Activated CD8-positive, alpha-beta T cell treated with anti-CD3 and anti-CD28 coated beads, Interleukin-2, amount 10 ng/mL, durations not matched to agents 7 days and 5 days (primary cell): ENCODE measurements around the gene NEK8. TPM values are rescaled to one million over a fixed set of nuclear protein-coding genes. Genes with fewer than 3 reads are reported as not detected.
"Not testable (repeated sequence)": the region's sequence is repeated elsewhere in the genome, so short reads cannot be mapped to it uniquely, and the experiment has no call there.

Source experiments
- ATAC-seq: fragments of 150-1000 bp; cut with Tn5 transposase; one replicate; pipeline ENCODE4 v1.10.0; 2021; ENCODE audit warnings: moderate library complexity
- CTCF ChIA-PET: fragments of 350-600 bp; sonication (Branson Sonifier 250); formaldehyde crosslinking; loops from one replicate; lab custom pipeline; 2021; ENCODE audit warnings: antibody characterized with exemption; lab: Charles Lee
- POLR2A ChIA-PET: fragments of 350-600 bp; sonication (Branson Sonifier 250); formaldehyde crosslinking; loops from one replicate; lab custom pipeline; 2021; ENCODE audit warnings: antibody characterized with exemption; lab: Charles Lee
- DNase-seq: peaks from one replicate; pipeline ENCODE4 v3.0.0-alpha.2; 2020
- H3K27ac Mint-ChIP-seq: one replicate; pipeline ENCODE4 v1.8.0; 2021; ENCODE audit warnings: mild to moderate bottlenecking, mixed read lengths
- H3K27me3 Mint-ChIP-seq: one replicate; pipeline ENCODE4 v1.8.0; 2021; ENCODE audit warnings: low read depth, mixed read lengths
- H3K36me3 Mint-ChIP-seq: one replicate; pipeline ENCODE4 v1.8.0; 2021; ENCODE audit warnings: low read depth, mixed read lengths
- H3K4me1 Mint-ChIP-seq: one replicate; pipeline ENCODE4 v1.8.0; 2021; ENCODE audit warnings: low read depth, mixed read lengths
- H3K4me3 Mint-ChIP-seq: one replicate; pipeline ENCODE4 v1.8.0; 2021; ENCODE audit warnings: mild to moderate bottlenecking, mixed read lengths
- H3K9me3 Mint-ChIP-seq: one replicate; pipeline ENCODE4 v1.8.0; 2022; ENCODE audit warnings: mixed read lengths; ENCODE audit not compliant: insufficient read depth
- total RNA-seq, 2 experiments: library from RNA; stranded (reverse); gene quantifications; one replicate each; pipeline ENCODE4 v1.2.3, GENCODE V29; 2021

The NEK8 gene
- total RNA-seq, 2 experiments from 2014 or later: 4.8 to 5.0 TPM

DNA sequence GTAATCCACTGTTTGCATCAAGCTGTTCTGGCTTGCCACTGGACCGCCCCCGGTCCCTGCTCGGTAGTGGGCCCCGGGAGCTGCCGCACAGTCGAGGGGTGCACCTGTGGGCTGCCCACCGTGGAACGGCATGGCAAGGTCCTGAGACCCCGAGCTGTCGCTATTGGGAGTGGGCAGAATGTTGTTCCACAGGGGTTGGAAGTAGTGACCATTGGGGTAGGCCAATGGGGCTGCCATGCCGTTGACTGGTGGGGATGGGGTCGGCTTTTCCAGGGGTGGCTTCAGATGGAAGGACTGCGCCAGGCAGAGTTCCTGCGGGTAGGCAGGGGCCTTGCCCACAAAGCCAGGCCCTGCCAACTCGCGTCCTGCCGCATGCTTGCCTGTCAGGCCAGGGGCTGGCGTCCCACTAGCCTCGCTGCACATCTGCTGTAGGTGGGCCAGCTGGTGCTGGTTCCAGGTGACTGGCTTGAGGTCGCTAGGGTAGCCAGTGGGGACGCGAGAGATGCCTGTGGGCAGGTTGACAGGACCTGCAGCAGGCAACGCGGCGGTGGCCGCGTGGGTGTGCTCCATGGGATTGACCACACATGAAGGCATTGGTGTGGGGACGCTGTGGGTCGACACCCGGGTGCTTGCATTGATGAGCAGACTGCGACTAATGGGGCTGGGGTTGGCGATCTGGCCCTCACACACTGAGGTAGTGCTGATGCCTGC lies 30.0 kb downstream of the NEK8 start:
- Mint-ChIP-seq H3K4me1 (peaks cover 19% of the 10 kb centered on the region), H3K9me3 (no peaks in the 10 kb centered on the region), H3K36me3 (peaks cover 36% of the 10 kb centered on the region), H3K27ac (no peak overlapping the region), H3K4me3 (no peak overlapping the region), H3K27me3 (no peaks in the 10 kb centered on the region)
- DNase-seq (no peak), ATAC-seq (no peak)
- ChIA-PET POLR2A (no interaction called here), CTCF (interaction anchor here (0.6 to 2.6 kb wide), 2 partner anchors 32 to 1493 kb away, joined by 3 to 17 read pairs; partner anchors contain the start of gene TLCD1)

GRCh38 chr17:28759256-28759865 lies 30.8 kb downstream of the NEK8 start:
- ATAC-seq (no peak), DNase-seq (no peak)
- H3K9me3 Mint-ChIP-seq: no peaks in the 10 kb centered on the region
- H3K4me1 Mint-ChIP-seq: peaks cover 23% of the 10 kb centered on the region
- H3K27me3 Mint-ChIP-seq: no peaks in the 10 kb centered on the region
- POLR2A ChIA-PET: no interaction called here
- CTCF ChIA-PET: interaction anchor here (6.2 to 7.6 kb wide), 2 partner anchors 10 to 32 kb away, joined by 132 to 133 read pairs; partner anchors contain the start of gene TLCD1
- H3K27ac Mint-ChIP-seq: no peak overlapping the region
- no peak overlapping the region for H3K4me3 Mint-ChIP-seq
- H3K36me3 Mint-ChIP-seq: peaks cover 37% of the 10 kb centered on the region

DNA sequence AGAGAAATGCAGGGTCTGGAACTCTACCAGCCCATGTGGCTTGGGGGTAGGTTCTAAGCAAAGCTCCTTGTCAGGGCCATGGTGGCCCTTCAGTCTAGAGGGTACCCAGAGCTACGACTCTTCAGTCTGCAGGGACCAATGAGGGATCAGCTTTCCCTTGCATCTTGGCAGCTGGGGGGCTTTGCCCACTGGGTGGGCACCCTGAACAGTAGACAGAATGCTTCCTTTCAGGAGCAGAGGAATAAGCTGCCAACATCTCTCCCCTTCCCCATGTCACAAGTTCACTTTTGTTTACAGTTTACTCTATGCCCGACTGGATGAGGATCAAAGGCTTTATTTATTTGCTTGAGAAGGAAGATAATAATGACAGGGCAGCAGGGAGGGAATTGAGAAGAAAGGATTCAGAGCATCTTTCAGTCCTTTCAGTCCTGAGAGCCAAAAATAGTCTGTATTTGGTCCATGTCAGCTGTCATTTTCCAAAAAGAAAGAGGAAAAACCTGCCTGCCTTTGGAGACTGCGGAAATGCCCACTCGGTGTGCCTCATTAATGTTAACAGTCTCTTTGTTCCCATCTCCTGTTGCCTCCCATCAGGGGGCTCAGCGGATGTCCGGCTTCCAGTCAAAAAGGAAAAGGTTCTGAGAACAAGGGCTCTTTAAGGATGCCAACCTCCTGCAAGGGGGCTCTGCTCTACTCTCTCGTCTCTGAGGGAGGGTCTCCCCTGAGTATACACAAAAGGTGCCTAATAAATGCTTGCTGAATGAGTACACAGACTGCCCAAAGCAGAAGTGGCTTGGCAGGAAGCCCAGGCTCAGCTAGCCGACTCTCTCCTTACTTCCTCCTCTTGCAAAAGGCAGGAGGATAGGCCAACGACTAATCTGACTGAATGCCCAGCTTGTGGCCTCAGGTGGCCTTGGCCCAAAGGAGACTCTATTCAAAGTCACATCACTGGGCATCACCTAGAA lies 32.3 kb downstream of the NEK8 start:
- H3K4me1 Mint-ChIP-seq: peaks cover 23% of the 10 kb centered on the region
- ChIA-PET POLR2A (interaction anchor here (2.2 kb wide), 1 partner anchor 34 kb away, joined by 7 read pairs; no protein-coding TSS in a partner anchor), CTCF (interaction anchor here (0.7 to 7.6 kb wide), 5 partner anchors 11 to 192 kb away, joined by 5 to 133 read pairs (median 54); partner anchors contain the start of genes PHF12 and TLCD1)
- no peak overlapping the region for H3K4me3 Mint-ChIP-seq
- H3K27ac Mint-ChIP-seq: no peak overlapping the region
- ATAC-seq (no peak), DNase-seq (no peak)
- no peaks in the 10 kb centered on the region for H3K9me3 Mint-ChIP-seq
- peaks cover 37% of the 10 kb centered on the region for H3K36me3 Mint-ChIP-seq
- no peaks in the 10 kb centered on the region for H3K27me3 Mint-ChIP-seq

- H3K27ac Mint-ChIP-seq: no peak overlapping the region
- DNase-seq: no peak
- peaks cover 33% of the 10 kb centered on the region for H3K36me3 Mint-ChIP-seq
- H3K4me3 Mint-ChIP-seq: no peak overlapping the region
- ChIA-PET POLR2A (interaction anchor here (0.6 to 1.7 kb wide), 5 partner anchors 35 to 134 kb away, joined by 3 to 6 read pairs (median 4); partner anchors contain the start of genes FLOT2, NEK8 and TLCD1), CTCF (interaction anchor here (0.6 to 7.6 kb wide), 75 partner anchors 11 to 368 kb away, joined by 3 to 133 read pairs (median 6); partner anchors contain the start of genes DHRS13, FAM222B, FLOT2 and NEK8)
- no peaks in the 10 kb centered on the region for H3K27me3 Mint-ChIP-seq
- H3K4me1 Mint-ChIP-seq: peaks cover 16% of the 10 kb centered on the region
- peak; percentile 51 for ATAC-seq
- H3K9me3 Mint-ChIP-seq: no peaks in the 10 kb centered on the region
Observed at GRCh38 chr17:28763137-28763799, 34.7 kb downstream of the NEK8 start.

GRCh38 chr17:28763804-28764266 lies 35.2 kb downstream of the NEK8 start:
- H3K27ac Mint-ChIP-seq: no peak overlapping the region
- H3K4me3 Mint-ChIP-seq: no peak overlapping the region
- CTCF ChIA-PET: interaction anchor here (0.6 to 7.6 kb wide), 74 partner anchors 10 to 368 kb away, joined by 3 to 133 read pairs (median 6); partner anchors contain the start of genes DHRS13, FAM222B, FLOT2 and NEK8
- H3K36me3 Mint-ChIP-seq: peaks cover 28% of the 10 kb centered on the region
- no peaks in the 10 kb centered on the region for H3K9me3 Mint-ChIP-seq
- POLR2A ChIA-PET: interaction anchor here (0.6 to 1.7 kb wide), 5 partner anchors 35 to 134 kb away, joined by 3 to 6 read pairs (median 4); partner anchors contain the start of genes FLOT2, NEK8 and TLCD1
- H3K27me3 Mint-ChIP-seq: no peaks in the 10 kb centered on the region
- peak; percentile 78 for ATAC-seq
- peak; percentile 87 for DNase-seq
- peaks cover 16% of the 10 kb centered on the region for H3K4me1 Mint-ChIP-seq

GRCh38 chr17:28765038-28765437 lies 36.5 kb downstream of the NEK8 start:
- no peaks in the 10 kb centered on the region for H3K9me3 Mint-ChIP-seq
- H3K4me3 Mint-ChIP-seq: no peak overlapping the region
- peaks cover 19% of the 10 kb centered on the region for H3K36me3 Mint-ChIP-seq
- ChIA-PET POLR2A (interaction anchor here (1.4 kb wide), 1 partner anchor 129 kb away, joined by 4 read pairs; no protein-coding TSS in a partner anchor), CTCF (interaction anchor here (0.6 to 7.6 kb wide), 24 partner anchors 9 to 347 kb away, joined by 3 to 133 read pairs (median 14); partner anchors contain the start of genes DHRS13, FAM222B, FLOT2 and PHF12)
- DNase-seq (no peak), ATAC-seq (no peak)
- H3K27ac Mint-ChIP-seq: no peak overlapping the region
- peaks cover 16% of the 10 kb centered on the region for H3K4me1 Mint-ChIP-seq
- H3K27me3 Mint-ChIP-seq: no peaks in the 10 kb centered on the region

- ATAC-seq: no peak
Observed at GRCh38 chr17:28773736-28774135, 45.1 kb downstream of the NEK8 start.

DNA sequence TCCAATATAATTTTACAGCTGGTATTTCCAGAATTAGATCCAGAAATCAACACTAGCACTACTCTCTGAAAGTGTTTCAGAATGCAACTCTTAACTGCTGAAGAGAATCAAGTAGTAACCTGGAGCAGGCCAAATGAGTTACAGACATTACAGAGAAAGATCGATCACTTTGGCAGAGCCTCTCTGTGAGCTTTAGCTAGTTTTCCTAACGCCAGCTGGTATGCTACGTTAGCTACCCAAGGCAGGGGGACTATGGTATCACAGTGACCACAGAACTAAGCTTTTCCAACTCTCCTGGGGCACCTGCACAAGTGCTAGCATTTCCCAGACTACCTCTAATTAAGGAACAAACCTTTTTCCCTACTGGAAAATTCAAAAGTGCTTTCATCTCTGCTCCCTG lies 45.6 kb downstream of the NEK8 start:
- Mint-ChIP-seq H3K4me3 (no peak overlapping the region), H3K9me3 (no peaks in the 10 kb centered on the region), H3K27me3 (no peaks in the 10 kb centered on the region), H3K36me3 (peaks cover 11% of the 10 kb centered on the region), H3K27ac (no peak overlapping the region), H3K4me1 (peaks cover 28% of the 10 kb centered on the region)
- POLR2A ChIA-PET: no interaction called here
- DNase-seq (no peak), ATAC-seq (no peak)
- CTCF ChIA-PET: interaction anchor here (0.7 to 5.9 kb wide), 7 partner anchors 8 to 343 kb away, joined by 3 to 83 read pairs (median 3); partner anchors contain the start of gene TLCD1

More at GRCh38 chr17:28773736-28774135, 45.1 kb downstream of the NEK8 start:
- ChIA-PET CTCF (interaction anchor here (0.7 to 5.9 kb wide), 7 partner anchors 8 to 144 kb away, joined by 3 to 83 read pairs (median 3); partner anchors contain the start of genes RPL23A and TLCD1), POLR2A (no interaction called here)
- H3K4me3 Mint-ChIP-seq: no peak overlapping the region
- no peaks in the 10 kb centered on the region for H3K27me3 Mint-ChIP-seq
- H3K4me1 Mint-ChIP-seq: peaks cover 23% of the 10 kb centered on the region
- H3K9me3 Mint-ChIP-seq: no peaks in the 10 kb centered on the region
- H3K36me3 Mint-ChIP-seq: peaks cover 7% of the 10 kb centered on the region
- DNase-seq: no peak
- H3K27ac Mint-ChIP-seq: no peak overlapping the region

- no peak for DNase-seq
- Mint-ChIP-seq H3K27me3 (no peaks in the 10 kb centered on the region), H3K4me1 (peaks cover 28% of the 10 kb centered on the region), H3K36me3 (peaks cover 13% of the 10 kb centered on the region), H3K4me3 (no peak overlapping the region), H3K9me3 (no peaks in the 10 kb centered on the region), H3K27ac (peak overlapping the region; percentile 34)
- CTCF ChIA-PET: interaction anchor here (1.2 to 5.9 kb wide), 3 partner anchors 13 to 50 kb away, joined by 3 to 83 read pairs (median 10); no protein-coding TSS in a partner anchor
- ATAC-seq: no peak
- POLR2A ChIA-PET: interaction anchor here (0.7 kb wide), 1 partner anchor 83 kb away, joined by 3 read pairs; no protein-coding TSS in a partner anchor
Observed at GRCh38 chr17:28777178-28777577, 48.6 kb downstream of the NEK8 start.

- H3K4me1 Mint-ChIP-seq: peaks cover 24% of the 10 kb centered on the region
- H3K27me3 Mint-ChIP-seq, H3K27ac Mint-ChIP-seq, ATAC-seq, H3K9me3 Mint-ChIP-seq, H3K36me3 Mint-ChIP-seq, H3K4me3 Mint-ChIP-seq, DNase-seq: not testable (repeated sequence)
- ChIA-PET CTCF (interaction anchor here (2.3 kb wide), 1 partner anchor 16 kb away, joined by 10 read pairs; no protein-coding TSS in a partner anchor), POLR2A (interaction anchor here (0.7 kb wide), 2 partner anchors 10 to 52 kb away, joined by 3 read pairs; no protein-coding TSS in a partner anchor)
Observed at GRCh38 chr17:28779601-28780000, 51.0 kb downstream of the NEK8 start.
